K562 (cell line): ENCODE measurements around the gene CDH16. TPM values are rescaled to one million over a fixed set of nuclear protein-coding genes. Genes with fewer than 3 reads are reported as not detected.
A peak's percentile ranks its signal among the peaks of the same experiment; 100 is the strongest.

Experiments used
- ATAC-seq: fragments of 200-7000 bp; cut with Tn5 transposase; 3 replicates; pipeline ENCODE4 v1.9.1; 2020; ENCODE audit warnings: moderate library complexity
- BruUV-seq: library from RNA; stranded (reverse); fragments of 400-500 nt; replicated peaks from 2 replicates; lab custom pipeline; 2021; lab: Mats Ljungman, UMichigan
- CTCF ChIA-PET: fragments of 300-600 bp; formaldehyde crosslinking; extraction: SDS; loops from one replicate; lab custom pipeline; 2021; ENCODE audit warnings: low intra/inter-chr PET ratio; lab: Yijun Ruan, JAX
- POLR2A ChIA-PET: fragments of 300-600, 350-650 bp; sonication (Branson Sonifier 250); formaldehyde crosslinking; extraction: SDS; loops from one replicate; lab custom pipeline; 2021; ENCODE audit warnings: antibody characterized with exemption, inconsistent platforms; lab: Yijun Ruan, JAX
- DNase-seq, 4 experiments: peaks; one replicate each; pipeline versions ENCODE4 v3.0.0 to v3.0.0-alpha.2; 2011 to 2018; ENCODE audit warnings: low spot score in 3 of 4, mixed read lengths in 3 of 4; ENCODE audit errors: extremely low read depth in 1 of 4
- FAIRE-seq: peaks from 2 replicates; lab custom pipeline; 2011; peaks lifted over from hg19 to GRCh38; lab: Jason Lieb, UNC
- H2AFZ ChIP-seq: 2 replicates; pipeline ENCODE4 v1.6.0; 2011; ENCODE audit warnings: low read depth, low read length, control low read depth, inconsistent platforms
- H3K27ac ChIP-seq: fragments of 200-600 bp; 3 replicates; pipeline ENCODE4 v1.8.0; 2011; ENCODE audit warnings: low read depth, mild to moderate bottlenecking, control low read depth, inconsistent platforms, low read length, moderate library complexity, mixed read lengths; ENCODE audit errors: extremely low read depth
- H3K27me3 ChIP-seq, 2 experiments: fragments of 300-600 bp in 1 of 2; 2 replicates in 1 of 2; 3 replicates in 1 of 2; pipeline versions ENCODE4 v1.6.0 to v1.8.0; 2011; ENCODE audit warnings: inconsistent platforms in 2 of 2, low read length in 2 of 2, mild to moderate bottlenecking in 1 of 2, mixed read lengths in 1 of 2, moderate library complexity in 1 of 2; ENCODE audit not compliant: control insufficient read depth in 2 of 2, insufficient read depth in 2 of 2
- H3K36me3 ChIP-seq: fragments of 300-600 bp; 3 replicates; pipeline ENCODE4 v1.8.0; 2011; ENCODE audit warnings: mild to moderate bottlenecking, low read length, inconsistent platforms; ENCODE audit not compliant: control insufficient read depth, insufficient read depth
- H3K4me1 ChIP-seq, 2 experiments: fragments of 200-600 bp in 1 of 2; replicated peaks in 1 of 2; 2 replicates in 1 of 2; 3 replicates in 1 of 2; pipeline versions ENCODE4 v1.5.1 to v1.8.0; 2011; ENCODE audit warnings: inconsistent platforms in 2 of 2, low read length in 2 of 2, mild to moderate bottlenecking in 1 of 2, mixed read lengths in 1 of 2, moderate library complexity in 1 of 2; ENCODE audit not compliant: control insufficient read depth in 2 of 2, insufficient read depth in 2 of 2
- H3K4me2 ChIP-seq: 2 replicates; pipeline ENCODE4 v1.6.1; 2011; ENCODE audit warnings: low read length, control low read depth, inconsistent platforms, mixed read lengths; ENCODE audit not compliant: insufficient read depth
- H3K4me3 ChIP-seq: fragments of 200-600 bp; sonication (generic), shearing (Covaris generic); 2 replicates; pipeline ENCODE4 v1.5.1; 2016; ENCODE audit warnings: control low read depth, inconsistent platforms
- H3K79me2 ChIP-seq: fragments of 200-600 bp; 3 replicates; pipeline ENCODE4 v1.8.0; 2011; ENCODE audit warnings: low read length, inconsistent platforms; ENCODE audit not compliant: control insufficient read depth, insufficient read depth
- H3K9ac ChIP-seq, 2 experiments: 2 replicates each; pipeline versions ENCODE4 v1.6.0 to v1.6.1; 2011; ENCODE audit warnings: low read depth in 2 of 2, low read length in 2 of 2, control low read depth in 1 of 2, inconsistent platforms in 1 of 2, mild to moderate bottlenecking in 1 of 2, mixed read lengths in 1 of 2; ENCODE audit not compliant: insufficient read depth in 1 of 2
- H3K9me1 ChIP-seq: one replicate; pipeline ENCODE4 v1.6.0; 2011; ENCODE audit warnings: inconsistent platforms, mild to moderate bottlenecking, low read length, moderate library complexity; ENCODE audit not compliant: control insufficient read depth, insufficient read depth
- H3K9me3 ChIP-seq: replicated peaks from 2 replicates; pipeline ENCODE4 v1.5.1; 2011; ENCODE audit warnings: low read depth, low read length, inconsistent platforms; ENCODE audit not compliant: control insufficient read depth, insufficient read depth
- H4K20me1 ChIP-seq: replicated peaks from 2 replicates; pipeline ENCODE4 v1.6.1; 2011; ENCODE audit warnings: low read length, inconsistent platforms, mixed read lengths; ENCODE audit not compliant: control insufficient read depth, insufficient read depth
- CBX5 ChIP-seq: IDR thresholded peaks from 2 replicates; pipeline ENCODE4 v1.6.1; 2014; ENCODE audit warnings: low read depth, borderline replicate concordance
- ETV6 ChIP-seq, 3 experiments: fragments of 150-350 bp in 1 of 3; sonication (generic) in 1 of 3; formaldehyde crosslinking in 1 of 3; IDR thresholded peaks; 2 replicates each; pipeline versions ENCODE4 v1.6.1 to v1.8.0; 2014 to 2022; ENCODE audit warnings: borderline replicate concordance in 2 of 3, low read depth in 2 of 3, antibody characterized with exemption in 1 of 3, low read length in 1 of 3, mild to moderate bottlenecking in 1 of 3, missing genetic modification reagents in 1 of 3
- FOXM1 ChIP-seq, 2 experiments: fragments of 450-650 bp in 1 of 2; sonication (generic) in 1 of 2; formaldehyde crosslinking in 1 of 2; IDR thresholded peaks; 2 replicates each; pipeline versions ENCODE4 v1.6.1 to v1.9.0; 2017 to 2022; ENCODE audit warnings: low read depth in 2 of 2, mild to moderate bottlenecking in 2 of 2, missing genetic modification reagents in 1 of 2, moderate library complexity in 1 of 2
- HCFC1 ChIP-seq: IDR thresholded peaks from 2 replicates; pipeline ENCODE4 v1.6.1; 2012; ENCODE audit warnings: low read depth, low read length, improper control_type of control experiment
- HEY1 ChIP-seq: fragments of 250-450 bp; sonication (Bioruptor Pico); IDR thresholded peaks from 2 replicates; pipeline ENCODE4 v1.5.0; 2020; ENCODE audit warnings: mild to moderate bottlenecking, moderate library complexity, borderline replicate concordance
- KDM1A ChIP-seq, 2 experiments: fragments of 450-650 bp; IDR thresholded peaks; 2 replicates each; pipeline ENCODE4 v1.6.1; 2016; ENCODE audit warnings: mild to moderate bottlenecking in 2 of 2
- KHSRP ChIP-seq: fragments of 450-650 bp; IDR thresholded peaks from 2 replicates; pipeline ENCODE4 v1.6.1; 2017
- KLF13 ChIP-seq: fragments of 450-650 bp; IDR thresholded peaks from 2 replicates; pipeline ENCODE4 v1.6.1; 2016; ENCODE audit warnings: missing genetic modification characterization, low read depth, mild to moderate bottlenecking, missing compliant biosample characterization, moderate library complexity, borderline replicate concordance
- OTX1 ChIP-seq: fragments of 450-650 bp; formaldehyde crosslinking; IDR thresholded peaks from 2 replicates; pipeline ENCODE4 v1.4.0; 2022; ENCODE audit warnings: mild to moderate bottlenecking
- RB1 ChIP-seq: fragments of 450-650 bp; IDR thresholded peaks from 2 replicates; pipeline ENCODE4 v1.6.1; 2017; ENCODE audit warnings: low read depth, mild to moderate bottlenecking
- SREBF2 ChIP-seq: sonication (generic); formaldehyde crosslinking; IDR thresholded peaks from 2 replicates; pipeline ENCODE4 v1.4.0; 2020; ENCODE audit warnings: mild to moderate bottlenecking, missing genetic modification reagents
- TOE1 ChIP-seq, 2 experiments: fragments of 450-650 bp in 1 of 2; sonication (generic) in 1 of 2; formaldehyde crosslinking in 1 of 2; IDR thresholded peaks; 2 replicates each; pipeline versions ENCODE4 v1.7.1 to v1.8.0; 2016 to 2022; ENCODE audit warnings: borderline replicate concordance in 2 of 2, mild to moderate bottlenecking in 2 of 2, antibody characterized with exemption in 1 of 2, inconsistent platforms in 1 of 2, low read depth in 1 of 2, missing genetic modification reagents in 1 of 2, moderate library complexity in 1 of 2
- ZC3H11A ChIP-seq: IDR thresholded peaks from 2 replicates; pipeline ENCODE4 v1.6.1; 2012; ENCODE audit warnings: low read depth, low read length, improper control_type of control experiment
- ZC3H8 ChIP-seq: fragments of 450-650 bp; IDR thresholded peaks from 2 replicates; pipeline ENCODE4 v1.6.1; 2017
- ZNF133 ChIP-seq: fragments of 250-450 bp; sonication (Bioruptor Pico); IDR thresholded peaks from 2 replicates; pipeline ENCODE4 v1.4.0; 2020; ENCODE audit warnings: mild to moderate bottlenecking
- ZNF551 ChIP-seq: fragments of 250-450 bp; sonication (Bioruptor Pico); IDR thresholded peaks from 2 replicates; pipeline ENCODE4 v1.5.0; 2021; ENCODE audit warnings: mild to moderate bottlenecking, moderate library complexity
- WGBS: fragments of 100-300 bp; shearing (Covaris generic); methylation state at CpG from one replicate; pipeline ENCODE4 v1.1.6; 2016; ENCODE audit warnings: low coverage, mixed read lengths; ENCODE audit not compliant: insufficient coverage; ENCODE audit errors: missing lambda C conversion rate; 5-methylcytosine and 5-hydroxymethylcytosine counted together
- in situ Hi-C: fragments of 300-500 bp; cut with MboI; formaldehyde crosslinking; loops from 4 replicates; pipeline ENCODE4 v1.15.0; 2018; ENCODE audit warnings: inconsistent platforms, mixed read lengths
- intact Hi-C: fragments of 100-400 bp; cut with micrococcal nuclease; formaldehyde crosslinking; loops from 2 replicates; pipeline ENCODE4 v1.14.2; 2022
- polyA plus RNA-seq, 8 experiments: library from polyadenylated mRNA; depleted of rRNA in 4 of 8; stranded (reverse) in 5 of 8; unstranded in 3 of 8; fragments of >200 nt; fragmentation: Nextera tagmentation in 2 of 8; fragmentation: Illumina TruSeq in 1 of 8; extraction: Ambion mirVana in 2 of 8; extraction: Trizol in 1 of 8; gene quantifications; 2 replicates each; pipeline versions ENCODE4 v1.2.1 to v1.2.3, GENCODE V29; 2011 to 2014; ENCODE audit warnings: inconsistent platforms in 1 of 8, missing spikeins in 1 of 8
- total RNA-seq, 7 experiments: library from RNA; depleted of rRNA in 6 of 7; stranded (reverse); fragments of >200 nt in 6 of 7; fragmentation: Illumina TruSeq in 2 of 7; extraction: Trizol in 2 of 7; gene quantifications; 2 replicates each; pipeline versions ENCODE4 v1.2.1 to v1.2.3, GENCODE V29; 2011 to 2021; ENCODE audit warnings: low replicate concordance in 1 of 7
- TF ChIP-seq, protein P1 (sequence below): fragments of 450-650 bp; IDR thresholded peaks from 2 replicates; pipeline ENCODE4 v1.7.1; 2018; ENCODE audit warnings: mild to moderate bottlenecking, low read depth; ENCODE audit not compliant: partially characterized antibody

The CDH16 gene
- total and polyA plus RNA-seq, 9 of the 15 experiments (the other 6 are each of a cell fraction or from before 2014, with no cell fraction given): not detected

DNA sequence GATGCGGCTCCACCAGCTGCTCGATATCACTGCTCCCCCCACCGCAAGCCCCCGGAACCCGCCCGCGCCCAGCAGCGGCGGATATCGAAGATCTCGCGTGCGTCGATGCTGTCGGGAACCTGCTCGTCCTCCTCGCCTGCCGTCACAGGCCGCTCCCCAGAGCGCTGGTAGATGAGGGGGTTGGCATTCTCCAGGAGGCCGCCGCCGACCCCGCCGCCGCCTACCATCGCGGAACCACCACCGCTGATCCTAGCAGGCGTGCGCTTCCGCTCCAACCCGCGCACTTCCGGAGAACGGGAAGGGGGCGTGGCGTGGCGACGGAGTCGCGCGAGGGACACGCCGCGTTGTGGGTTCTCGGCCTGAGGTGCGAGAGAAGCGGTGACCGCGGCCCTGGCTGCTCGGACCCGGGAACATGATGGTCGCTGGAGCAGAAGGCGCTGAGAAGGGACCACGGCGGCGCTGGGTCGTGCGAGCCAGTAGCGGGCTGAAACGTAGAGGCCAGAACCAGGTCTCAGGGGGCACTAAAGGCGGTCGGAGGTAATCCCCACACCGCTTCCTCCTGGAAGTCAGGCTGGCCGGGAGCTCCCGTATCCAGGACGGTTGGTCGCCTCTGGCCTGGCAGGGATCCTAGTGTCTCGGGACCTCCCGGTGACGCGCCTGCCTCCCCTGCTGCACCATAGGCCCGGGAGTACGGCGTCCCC lies 15.6 kb upstream of the CDH16 start, which contains the start of gene CIAO2B (continued):
- TF ChIP-seq ETV6 (IDR thresholded peaks at IDR 0.05; ENCODE audit: borderline replicate concordance in 1 of 2, low read depth in 2 of 2, low read length in 1 of 2) (peak in 1 of 2 experiments; percentile 51; a peak in 1 of 4 replicates), ETV6 (CRISPR knock-in tag; IDR thresholded peaks at IDR 0.05; ENCODE audit: borderline replicate concordance) (no peak), SREBF2 (no peak), OTX1 (CRISPR knock-in tag) (no peak), KLF13 (peak; percentile 95; the same call in 1 of the 2 replicates), ZC3H11A (no peak), TOE1 (IDR thresholded peaks at IDR 0.05; ENCODE audit: borderline replicate concordance) (peak; percentile 89), TOE1 (CRISPR knock-in tag; IDR thresholded peaks at IDR 0.05; ENCODE audit: borderline replicate concordance, low read depth) (no peak)

DNA sequence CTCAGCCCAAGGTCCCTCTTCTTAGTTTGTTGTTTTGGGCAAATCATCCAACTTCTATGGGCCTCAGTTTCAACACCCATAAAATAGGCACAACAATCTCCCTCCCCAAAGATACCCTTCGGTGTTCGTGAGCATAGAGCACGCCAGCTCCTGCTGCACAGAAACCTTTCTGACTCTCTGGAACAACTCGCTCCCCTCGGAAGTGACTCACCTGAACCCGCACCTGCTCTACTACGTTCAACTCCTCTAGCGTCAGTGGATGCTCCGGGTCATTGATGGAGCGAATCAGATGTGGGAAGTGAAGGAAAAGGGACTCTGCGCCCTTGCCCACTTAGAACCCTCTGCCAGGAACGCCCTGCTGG lies 15.1 kb upstream of the CDH16 start:
- ChIA-PET POLR2A (interaction anchor here (0.8 to 2.8 kb wide), 5 partner anchors 12 to 59 kb away, joined by 3 to 11 read pairs (median 3); partner anchors contain the start of gene CES3), CTCF (no interaction called here)
- peak; percentile 59 for FAIRE-seq
- TF ChIP-seq RB1 (no peak), HEY1 (no peak), ZNF551 (CRISPR knock-in tag) (no peak), KHSRP (no peak), KDM1A (IDR thresholded peaks at IDR 0.05) (peak in 1 of 2 experiments; percentile 78; a peak in 3 of 4 replicates), FOXM1 (IDR thresholded peaks at IDR 0.05; ENCODE audit: low read depth) (no peak), FOXM1 (CRISPR knock-in tag; IDR thresholded peaks at IDR 0.05; ENCODE audit: low read depth) (0 out of 2 replicates have a peak, but pooled peaks have one; percentile 14), CBX5 (no peak), HCFC1 (0 out of 2 replicates have a peak, but pooled peaks have one; percentile 19), ZNF133 (no peak), ETV6 (IDR thresholded peaks at IDR 0.05; ENCODE audit: borderline replicate concordance in 1 of 2, low read depth in 2 of 2, low read length in 1 of 2) (no peak), ETV6 (CRISPR knock-in tag; IDR thresholded peaks at IDR 0.05; ENCODE audit: borderline replicate concordance) (peak; percentile 62; the same call in 1 of the 2 replicates), ZC3H8 (no peak)
- TF ChIP-seq, protein P1, sequence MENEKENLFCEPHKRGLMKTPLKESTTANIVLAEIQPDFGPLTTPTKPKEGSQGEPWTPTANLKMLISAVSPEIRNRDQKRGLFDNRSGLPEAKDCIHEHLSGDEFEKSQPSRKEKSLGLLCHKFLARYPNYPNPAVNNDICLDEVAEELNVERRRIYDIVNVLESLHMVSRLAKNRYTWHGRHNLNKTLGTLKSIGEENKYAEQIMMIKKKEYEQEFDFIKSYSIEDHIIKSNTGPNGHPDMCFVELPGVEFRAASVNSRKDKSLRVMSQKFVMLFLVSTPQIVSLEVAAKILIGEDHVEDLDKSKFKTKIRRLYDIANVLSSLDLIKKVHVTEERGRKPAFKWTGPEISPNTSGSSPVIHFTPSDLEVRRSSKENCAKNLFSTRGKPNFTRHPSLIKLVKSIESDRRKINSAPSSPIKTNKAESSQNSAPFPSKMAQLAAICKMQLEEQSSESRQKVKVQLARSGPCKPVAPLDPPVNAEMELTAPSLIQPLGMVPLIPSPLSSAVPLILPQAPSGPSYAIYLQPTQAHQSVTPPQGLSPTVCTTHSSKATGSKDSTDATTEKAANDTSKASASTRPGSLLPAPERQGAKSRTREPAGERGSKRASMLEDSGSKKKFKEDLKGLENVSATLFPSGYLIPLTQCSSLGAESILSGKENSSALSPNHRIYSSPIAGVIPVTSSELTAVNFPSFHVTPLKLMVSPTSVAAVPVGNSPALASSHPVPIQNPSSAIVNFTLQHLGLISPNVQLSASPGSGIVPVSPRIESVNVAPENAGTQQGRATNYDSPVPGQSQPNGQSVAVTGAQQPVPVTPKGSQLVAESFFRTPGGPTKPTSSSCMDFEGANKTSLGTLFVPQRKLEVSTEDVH: no peak

More for the DNA sequence above, 15.1 kb upstream of the CDH16 start:
- intact Hi-C loops: no loop called here
- no peaks in the 10 kb centered on the region for H3K27me3 ChIP-seq
- peaks cover 4% of the 10 kb centered on the region for H3K9me1 ChIP-seq
- H3K4me3 ChIP-seq: peak overlapping the region; percentile 99
- DNase-seq: peak in 1 of 4 experiments; percentile 37
- peak; percentile 1; the same call in 2 of the 3 replicates for ATAC-seq
- peaks cover 21 to 47% of the 10 kb centered on the region in 2 experiments for H3K4me1 ChIP-seq
- H4K20me1 ChIP-seq: peaks cover 10% of the 10 kb centered on the region; the same call in 1 of the 2 replicates
- BruUV-seq: no TSS peak
- H2AFZ ChIP-seq: peak overlapping the region; percentile 98
- 2% methylated on average over 11 of the region's 12 CpGs for WGBS
- peaks cover 49% of the 10 kb centered on the region for H3K79me2 ChIP-seq
- H3K36me3 ChIP-seq: peaks cover 43% of the 10 kb centered on the region; the same call in 2 of the 3 replicates
- peak overlapping the region; percentile 98 to 100 for H3K9ac ChIP-seq
- in situ Hi-C loops: loop anchor here (5.0 kb wide), 1 partner anchor 36 kb away; no protein-coding TSS in a partner anchor
- no peaks in the 10 kb centered on the region for H3K9me3 ChIP-seq
- H3K4me2 ChIP-seq: peak overlapping the region; percentile 100
- peak overlapping the region; percentile 90 for H3K27ac ChIP-seq
